ENCODE results near the gene PRKCE.

DNA sequence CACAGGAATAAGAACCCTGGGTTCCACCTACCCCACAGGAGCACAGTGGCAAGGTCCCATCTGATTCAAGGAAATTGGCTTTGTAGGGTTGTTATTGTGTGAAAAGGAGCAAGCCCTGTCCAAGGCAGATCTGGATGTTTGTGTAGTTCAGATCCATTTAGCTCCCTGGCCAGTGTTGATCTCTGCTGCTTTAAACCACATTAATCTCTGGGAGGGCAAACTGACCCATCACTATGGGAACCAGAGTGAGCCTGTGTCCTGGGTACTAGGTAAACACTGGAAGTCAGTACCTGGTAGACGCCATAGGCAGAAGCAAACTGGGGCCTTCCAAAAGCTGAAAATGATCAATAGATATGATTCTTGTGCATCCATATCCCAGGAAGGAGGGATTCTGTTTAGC lies 374.2 kb downstream of the PRKCE start:
- TF ChIP-seq, protein P1, sequence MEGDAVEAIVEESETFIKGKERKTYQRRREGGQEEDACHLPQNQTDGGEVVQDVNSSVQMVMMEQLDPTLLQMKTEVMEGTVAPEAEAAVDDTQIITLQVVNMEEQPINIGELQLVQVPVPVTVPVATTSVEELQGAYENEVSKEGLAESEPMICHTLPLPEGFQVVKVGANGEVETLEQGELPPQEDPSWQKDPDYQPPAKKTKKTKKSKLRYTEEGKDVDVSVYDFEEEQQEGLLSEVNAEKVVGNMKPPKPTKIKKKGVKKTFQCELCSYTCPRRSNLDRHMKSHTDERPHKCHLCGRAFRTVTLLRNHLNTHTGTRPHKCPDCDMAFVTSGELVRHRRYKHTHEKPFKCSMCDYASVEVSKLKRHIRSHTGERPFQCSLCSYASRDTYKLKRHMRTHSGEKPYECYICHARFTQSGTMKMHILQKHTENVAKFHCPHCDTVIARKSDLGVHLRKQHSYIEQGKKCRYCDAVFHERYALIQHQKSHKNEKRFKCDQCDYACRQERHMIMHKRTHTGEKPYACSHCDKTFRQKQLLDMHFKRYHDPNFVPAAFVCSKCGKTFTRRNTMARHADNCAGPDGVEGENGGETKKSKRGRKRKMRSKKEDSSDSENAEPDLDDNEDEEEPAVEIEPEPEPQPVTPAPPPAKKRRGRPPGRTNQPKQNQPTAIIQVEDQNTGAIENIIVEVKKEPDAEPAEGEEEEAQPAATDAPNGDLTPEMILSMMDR (conservative IDR thresholded peaks at IDR 0.05; ENCODE audit: low read length) = no peak
- TF ChIP-seq EZH2phosphoT487 (IDR thresholded peaks at IDR 0.05; ENCODE audit: borderline replicate concordance, low read depth, low read length) = no peak

Data from OCI-LY7 (cell line).